Activated CD4-positive, alpha-beta T cell treated with anti-CD3 and anti-CD28 coated beads, Interleukin-2, Interleukin-4, amounts not matched to agents 100 ng/mL and 50 ng/mL, durations not matched to agents 16 hours and 8 hours (primary cell): ENCODE measurements around the gene DECR2.
A peak's percentile ranks its signal among the peaks of the same experiment; 100 is the strongest.
"Not testable (repeated sequence)": the region's sequence is repeated elsewhere in the genome, so short reads cannot be mapped to it uniquely, and the experiment has no call there.

Source experiments
- DNase-seq: peaks from one replicate; pipeline ENCODE4 v3.0.0-alpha.2; 2020; ENCODE audit warnings: low spot score

DECR2 gene

DNA sequence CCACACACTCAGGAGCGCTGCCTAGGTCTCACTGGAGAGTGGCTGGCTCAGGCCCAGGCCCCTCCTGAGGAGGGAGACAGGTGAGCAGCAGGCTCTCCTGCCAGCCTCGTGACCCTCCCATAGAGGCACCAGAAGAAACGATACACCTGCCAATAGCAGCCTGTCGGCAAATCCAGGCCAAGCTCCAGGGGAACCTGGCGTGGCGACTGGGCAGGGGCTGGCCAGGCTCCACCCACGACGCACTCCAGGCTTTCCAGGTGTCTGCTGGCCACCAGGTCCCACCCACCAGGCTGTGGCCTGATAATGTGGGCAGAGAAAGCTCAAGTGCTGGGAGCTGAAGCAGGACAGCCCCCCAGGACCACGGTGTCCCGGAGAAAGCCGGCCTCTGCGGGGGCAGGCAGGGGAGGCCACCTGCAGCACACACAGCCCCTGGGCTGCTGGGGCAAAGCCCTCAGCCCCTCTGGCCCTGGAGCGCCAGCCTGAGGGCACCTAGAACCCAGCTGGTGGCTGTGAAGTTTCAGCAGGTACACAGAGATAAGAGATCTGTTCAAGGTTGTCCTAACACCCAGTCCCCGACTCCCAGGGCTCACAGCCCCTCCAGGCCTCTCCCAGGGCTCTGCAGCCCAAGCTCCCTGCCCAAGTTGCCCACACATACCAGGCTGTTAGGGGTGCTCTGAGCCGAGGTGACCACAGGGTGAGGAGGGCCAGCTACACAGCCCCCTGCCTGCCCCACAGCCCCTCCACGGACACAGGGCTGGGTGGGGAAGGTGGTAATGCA is 22.3 kb upstream of the DECR2 start:
- DNase-seq: no peak

GRCh38 chr16:379961-380761 is 21.5 kb upstream of the DECR2 start:
- DNase-seq: no peak

DNA sequence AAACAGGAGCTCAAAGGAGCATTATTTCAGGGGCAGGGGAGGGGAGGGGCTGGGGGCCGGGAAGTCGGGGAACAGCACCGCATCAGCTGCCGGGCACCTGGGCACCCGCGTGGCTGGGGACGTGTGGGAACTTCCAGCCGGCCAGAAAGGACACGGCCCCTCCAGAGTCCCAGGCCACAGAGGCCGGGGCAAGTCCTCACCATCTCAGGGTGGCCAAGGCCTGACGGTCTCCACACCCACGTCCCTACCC is 21.0 kb upstream of the DECR2 start:
- DNase-seq: no peak

DNA sequence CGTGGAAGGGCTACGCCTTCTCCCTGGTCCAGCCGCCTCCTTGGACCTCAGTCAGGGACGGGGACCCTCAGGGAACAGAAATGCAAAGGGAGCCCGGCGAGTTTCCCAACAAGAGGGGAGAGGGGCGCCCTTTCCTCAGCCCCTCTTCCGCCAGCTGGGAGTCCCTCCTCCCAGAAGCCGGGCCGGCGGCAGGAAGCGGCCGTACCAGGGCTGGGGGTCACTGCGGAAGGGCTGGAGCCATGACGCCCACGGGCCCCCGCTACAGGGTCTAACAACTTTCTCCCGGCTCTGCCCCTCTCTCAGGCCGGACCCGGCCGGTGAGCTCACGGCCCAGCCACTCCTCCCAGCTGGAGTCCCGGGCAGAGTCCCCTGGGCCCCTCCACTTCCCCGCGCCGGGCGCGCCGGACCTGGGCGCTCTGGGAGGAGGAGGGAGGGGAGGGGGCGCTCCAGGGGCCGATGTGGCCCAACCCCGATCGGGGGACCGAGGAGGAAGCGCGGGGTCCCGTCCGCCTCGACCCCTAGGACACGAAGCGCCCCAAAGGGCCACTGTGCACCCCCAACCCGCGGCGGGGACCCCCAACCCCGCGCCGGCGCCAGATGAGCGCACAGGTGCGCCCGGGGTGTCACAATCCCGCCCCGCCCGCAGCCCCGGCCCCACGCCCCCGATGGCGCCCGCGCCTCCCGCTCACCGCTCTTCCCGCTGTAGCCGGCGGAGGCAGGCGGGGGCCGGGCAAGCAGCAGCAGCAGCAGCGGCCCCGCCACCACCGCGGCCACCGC is 20.5 kb upstream of the DECR2 start:
- DNase-seq: no peak

DNA sequence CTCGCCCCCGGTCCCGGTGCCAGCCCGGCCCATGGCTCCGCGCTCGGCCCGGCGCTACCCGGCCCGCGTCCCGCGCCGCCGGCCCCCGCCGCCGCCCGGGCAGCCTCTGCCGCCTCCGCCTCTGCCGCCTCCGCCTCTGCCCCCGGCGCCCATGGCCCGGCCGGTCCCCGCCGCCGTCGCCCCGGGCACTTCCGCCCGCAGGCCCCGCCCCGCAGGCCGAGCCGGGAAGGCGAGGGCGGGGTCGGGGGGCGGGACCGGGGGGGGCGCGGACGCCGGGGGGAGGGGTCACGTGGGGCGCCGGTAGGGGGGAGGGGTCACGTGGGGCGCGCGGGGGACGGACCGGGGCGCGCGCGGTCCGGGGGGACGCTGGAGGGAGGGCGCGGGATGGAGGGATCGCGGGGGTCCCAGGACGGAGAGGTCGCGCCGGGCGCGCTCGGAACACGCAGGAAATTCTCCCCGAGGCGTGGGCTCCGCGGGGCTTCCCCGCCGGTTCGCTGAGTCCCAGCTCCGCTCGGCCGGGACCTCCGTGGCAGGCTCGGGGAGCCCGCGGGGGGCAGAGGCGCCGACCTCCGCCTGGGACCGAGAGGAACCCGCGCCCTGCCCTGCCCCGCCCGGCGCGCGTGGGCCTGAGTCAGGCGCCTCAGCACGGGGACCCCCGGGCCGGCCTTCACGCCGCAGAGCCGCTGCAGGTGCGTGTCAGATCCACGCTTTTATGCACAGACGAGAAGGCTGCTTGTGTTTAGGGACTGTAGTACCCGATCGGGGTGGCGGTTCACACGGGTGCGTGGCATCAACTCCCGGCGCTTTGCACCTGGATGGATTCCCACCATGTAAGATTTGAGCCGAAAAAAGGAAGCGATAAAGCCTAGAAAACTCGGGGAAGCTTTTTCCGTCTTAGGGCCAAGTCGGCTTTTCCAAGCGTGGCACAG is 19.6 kb upstream of the DECR2 start, which contains the start of gene PGAP6:
TSS of gene PGAP6 (minus strand) at position 190 of the 929 bp plus-strand sequence. CDS start at position 33, 157 bp downstream.
- peak; percentile 49 for DNase-seq

DNA sequence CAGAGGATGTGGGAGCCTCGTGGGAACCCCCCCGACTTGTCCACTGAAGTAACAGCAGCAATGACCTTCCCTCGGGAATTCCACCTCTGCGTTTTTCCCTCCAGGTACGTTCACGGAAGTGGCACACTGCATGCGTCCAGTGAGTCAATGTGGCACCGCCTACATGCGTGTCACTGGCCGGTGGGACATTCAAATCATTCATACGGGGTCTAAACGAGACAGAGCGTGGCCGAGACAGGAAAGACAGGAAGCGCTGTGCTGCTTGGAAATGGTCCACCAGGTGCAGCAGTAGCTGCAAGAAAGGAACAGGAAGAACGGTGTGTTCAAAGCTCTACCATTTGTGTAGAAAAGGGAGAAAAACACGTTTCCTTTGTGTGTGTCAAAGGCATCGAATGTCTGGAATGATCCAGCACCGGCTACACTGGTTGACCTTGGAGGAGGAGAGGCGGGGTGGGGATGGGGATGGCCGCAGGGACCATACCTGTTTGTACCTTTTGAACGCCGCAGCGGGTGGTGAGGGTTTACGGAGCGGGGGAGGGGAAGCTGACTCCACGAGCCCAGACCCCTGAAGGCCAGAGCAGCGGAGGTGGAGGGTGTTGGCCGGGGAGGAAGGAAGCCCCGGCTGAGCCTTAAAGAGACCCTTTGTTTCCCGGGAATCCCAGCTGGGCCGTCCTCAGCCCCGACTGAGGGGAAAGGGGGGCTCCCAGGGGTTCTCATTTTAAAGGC is 18.2 kb upstream of the DECR2 start:
- no peak for DNase-seq

- no peak for DNase-seq
Measured at GRCh38 chr16:386641-387156, 15.0 kb upstream of the DECR2 start.

GRCh38 chr16:387761-388666 is 13.7 kb upstream of the DECR2 start:
- not testable (repeated sequence) for DNase-seq

DNA sequence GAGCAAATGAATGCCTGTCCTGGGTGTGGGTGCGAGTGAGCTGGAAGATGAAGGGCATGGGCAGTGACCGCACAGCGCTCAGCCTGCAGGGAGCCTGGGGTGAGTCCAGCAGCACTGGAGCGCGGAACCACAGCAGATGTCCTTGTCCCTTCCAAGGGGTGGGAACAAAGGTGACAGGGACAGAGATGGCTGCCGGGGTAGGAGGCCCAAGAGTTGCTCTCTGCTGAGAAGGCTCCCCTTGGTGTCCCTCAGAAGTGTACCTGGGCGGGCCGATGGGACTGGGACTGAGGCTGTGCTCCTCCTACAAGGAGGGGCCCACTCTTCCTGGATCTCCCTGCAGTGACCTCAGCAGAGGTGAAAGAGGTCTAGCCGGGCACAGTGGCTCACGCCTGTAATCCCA is 12.3 kb upstream of the DECR2 start:
- no peak for DNase-seq

GRCh38 chr16:391885-392335 is 9.8 kb upstream of the DECR2 start:
- DNase-seq: peak; percentile 82

- DNase-seq: no peak
Measured at GRCh38 chr16:392450-393030, 9.1 kb upstream of the DECR2 start.

DNA sequence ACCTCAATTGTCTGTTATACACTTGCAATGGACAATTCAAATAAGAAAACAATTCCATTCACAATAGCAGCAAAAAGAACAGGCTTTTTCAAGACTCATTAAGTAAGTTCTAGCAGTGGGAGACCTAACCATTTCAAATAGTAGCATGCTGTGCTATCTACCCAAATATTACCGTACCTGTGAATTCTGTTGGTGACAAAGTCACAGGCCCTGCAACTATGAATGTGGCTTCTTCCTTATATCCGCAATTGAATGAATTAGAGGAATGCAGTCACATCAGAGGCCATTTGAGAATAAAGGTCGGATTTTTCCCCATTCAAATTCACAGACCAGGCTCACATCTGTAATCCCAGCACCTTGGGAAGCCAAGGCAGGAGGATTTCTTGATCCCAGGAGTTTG is 5.5 kb upstream of the DECR2 start:
- DNase-seq: no peak

- no peak for DNase-seq
Measured at GRCh38 chr16:396605-397004, 5.1 kb upstream of the DECR2 start.

GRCh38 chr16:397135-397661 is 4.5 kb upstream of the DECR2 start, which contains the start of gene NME4:
Gene NME4 (plus strand): TSS chr16:397199. CDS start chr16:397223, 24 bp downstream.
- no peak for DNase-seq

DNA sequence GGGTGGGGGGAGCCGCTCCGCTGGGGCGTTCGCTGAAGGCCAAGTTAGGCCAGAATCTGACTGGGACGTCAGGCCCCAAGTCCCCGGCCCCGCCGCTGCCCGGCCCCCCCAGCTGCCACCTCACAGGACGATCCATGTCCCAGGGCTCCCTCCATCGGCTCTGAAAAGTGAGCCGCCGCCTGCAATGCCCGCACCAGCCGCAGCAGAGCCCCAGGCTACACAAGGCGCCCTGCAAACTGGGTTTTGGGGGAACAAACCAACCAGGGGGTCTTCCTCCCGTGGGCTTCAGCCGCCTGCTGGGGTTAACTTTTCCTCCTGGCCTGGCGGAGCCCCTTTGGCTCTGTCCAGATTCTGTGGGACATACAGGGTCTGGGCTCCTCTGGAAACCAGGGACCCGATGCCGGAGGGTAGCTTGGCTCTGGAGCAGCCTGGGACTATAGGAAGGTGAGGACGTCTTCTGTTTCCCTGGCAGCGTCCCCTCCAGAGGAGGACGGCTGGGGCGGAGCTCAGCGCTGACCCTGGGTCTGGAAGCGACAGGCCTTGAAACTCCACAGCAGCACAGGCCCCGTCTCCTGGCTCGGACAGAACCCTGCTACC is 3.9 kb upstream of the DECR2 start:
- DNase-seq: no peak

DNA sequence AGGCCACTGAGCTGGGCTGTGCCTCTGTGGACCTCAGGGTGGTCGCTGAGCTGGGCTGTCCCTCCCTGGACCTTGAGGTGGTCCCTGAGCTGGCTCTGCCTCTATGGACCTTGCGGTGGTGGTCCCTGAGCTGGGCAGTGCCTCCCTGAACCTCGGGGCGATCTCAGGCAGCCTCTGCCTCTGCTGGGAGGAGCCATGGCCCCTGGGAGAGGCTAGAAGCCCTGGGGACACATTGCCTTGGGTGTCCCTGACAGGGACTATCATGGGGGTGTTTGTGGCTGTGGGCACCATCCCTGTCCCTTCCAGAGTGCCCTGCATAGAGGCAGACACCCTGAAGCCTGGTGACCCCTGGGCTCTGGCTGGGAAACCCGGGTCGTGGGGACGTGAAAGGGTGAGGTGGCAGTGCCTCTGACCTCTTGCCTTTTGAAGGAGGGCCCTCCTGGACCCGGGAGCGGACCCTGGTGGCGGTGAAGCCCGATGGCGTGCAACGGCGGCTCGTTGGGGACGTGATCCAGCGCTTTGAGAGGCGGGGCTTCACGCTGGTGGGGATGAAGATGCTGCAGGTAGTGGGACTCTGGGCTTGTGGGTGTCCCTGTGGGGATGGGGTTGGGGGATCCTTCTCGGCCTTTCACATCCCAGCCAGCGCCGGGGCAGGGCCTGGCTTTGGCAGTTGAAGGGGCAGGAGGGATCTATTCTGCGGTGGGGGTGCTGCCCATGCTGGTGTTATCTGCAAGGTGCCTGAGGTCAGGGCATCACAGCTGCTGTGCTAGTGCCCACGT is 2.9 kb upstream of the DECR2 start:
- no peak for DNase-seq

DNA sequence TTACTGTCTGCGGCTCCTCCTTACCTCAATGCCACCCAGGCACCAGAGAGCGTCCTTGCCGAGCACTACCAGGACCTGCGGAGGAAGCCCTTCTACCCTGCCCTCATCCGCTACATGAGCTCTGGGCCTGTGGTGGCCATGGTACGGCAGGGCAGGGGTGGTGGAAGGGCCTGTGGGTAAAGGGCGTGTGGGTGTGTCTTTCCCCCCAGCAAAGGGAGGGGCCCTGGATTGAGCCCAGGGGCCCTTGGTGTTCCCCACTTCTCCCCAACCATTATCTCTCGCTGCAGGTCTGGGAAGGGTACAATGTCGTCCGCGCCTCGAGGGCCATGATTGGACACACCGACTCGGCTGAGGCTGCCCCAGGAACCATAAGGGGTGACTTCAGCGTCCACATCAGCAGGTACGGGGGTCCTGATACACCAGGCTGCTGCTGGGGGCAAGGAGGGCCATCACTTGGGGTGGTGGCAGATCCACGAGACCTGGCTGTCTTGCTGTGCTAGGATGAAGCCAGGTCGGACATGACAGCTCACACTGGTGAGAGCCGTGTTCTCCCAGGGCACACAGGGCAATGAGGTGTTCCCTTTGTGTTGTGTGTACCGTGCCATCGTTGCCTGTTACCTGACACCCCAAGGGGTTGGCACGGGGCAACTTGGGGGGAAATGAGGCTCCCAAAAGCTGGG is 2.2 kb upstream of the DECR2 start:
- no peak for DNase-seq
